Pericardium fibroblast (primary cell): Measurements from ENCODE around the gene BDKRB1. TPM values are rescaled to one million over a fixed set of nuclear protein-coding genes. Genes with fewer than 3 reads are reported as not detected.

Source experiments
- total RNA-seq: library from RNA; depleted of rRNA; stranded (reverse); fragments of >200 nt; gene quantifications from 2 replicates; pipeline ENCODE4 v1.2.3, GENCODE V29; 2015

BDKRB1 gene
- total RNA-seq, result 0.68 and 6.3 TPM in 2 replicates

GRCh38 chr14:96255501-96256366 is at the start of gene BDKRB1:
TSS of gene BDKRB1 (plus strand) at chr14:96256210. CDS start at chr14:96263683, 7,473 bp downstream.

Other genes starting within 250 kb of the BDKRB1 start
- gene C14orf132, start 216.8 kb upstream of the BDKRB1 start, total RNA-seq, result 11.2 and 16.5 TPM in 2 replicates
- gene BDKRB2, start 51.4 kb upstream of the BDKRB1 start, total RNA-seq, result 3.1 and 5.0 TPM in 2 replicates
- gene ATG2B, start 107.1 kb downstream of the BDKRB1 start, total RNA-seq, result 11.0 and 12.4 TPM in 2 replicates
- 6.9 and 19.0 TPM in 2 replicates for gene GSKIP, start 107.3 kb downstream of the BDKRB1 start, total RNA-seq
- 0.09 and 0.23 TPM in 2 replicates for gene AK7, start 135.9 kb downstream of the BDKRB1 start, total RNA-seq
- 33.6 and 50.5 TPM in 2 replicates for gene PAPOLA, start 246.2 kb downstream of the BDKRB1 start, total RNA-seq